ENCODE measurements around the gene ZNF547.

Gene ZNF547

DNA sequence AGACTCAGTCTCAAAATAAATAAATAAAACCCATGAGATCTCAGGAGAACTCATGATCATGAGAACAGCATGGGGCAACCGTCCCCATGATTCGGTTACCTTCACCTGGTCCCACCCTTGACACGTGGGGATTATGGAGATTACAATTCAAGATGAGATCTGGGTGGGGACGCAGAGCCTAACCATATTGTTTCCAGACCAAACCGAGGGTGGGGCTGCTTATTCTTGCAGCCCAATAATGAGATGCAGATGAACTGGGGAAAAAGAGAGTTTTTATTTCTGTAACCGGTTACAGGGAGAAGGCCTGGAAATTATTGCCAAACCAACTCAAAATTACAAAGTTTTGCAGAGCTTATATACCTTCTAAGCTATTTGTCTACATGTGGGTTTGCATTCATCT lies 12.8 kb downstream of the ZNF547 start:
- DNase-seq: no peak

GRCh38 chr19:57377498-57378146 lies 14.3 kb downstream of the ZNF547 start:
- no peak for DNase-seq

DNA sequence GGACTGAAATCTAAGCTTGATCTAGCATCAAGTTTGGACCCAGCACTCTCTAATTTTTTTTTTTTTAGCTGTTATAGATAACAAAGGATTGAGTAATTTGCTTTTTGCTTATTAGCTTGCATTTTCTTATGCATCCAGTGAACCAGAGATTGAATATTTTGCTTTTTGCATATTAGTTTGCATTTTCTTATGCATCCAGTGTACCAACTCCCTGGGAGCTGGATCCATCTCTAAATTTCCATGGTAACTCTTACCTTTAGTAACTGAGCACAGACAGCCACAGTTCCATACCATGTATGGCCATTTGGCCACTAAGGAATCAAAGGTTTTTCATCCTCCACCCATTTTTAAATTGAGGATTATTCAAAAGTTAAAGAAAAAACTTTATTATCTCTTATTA lies 17.6 kb downstream of the ZNF547 start:
- no peak for DNase-seq

DNA sequence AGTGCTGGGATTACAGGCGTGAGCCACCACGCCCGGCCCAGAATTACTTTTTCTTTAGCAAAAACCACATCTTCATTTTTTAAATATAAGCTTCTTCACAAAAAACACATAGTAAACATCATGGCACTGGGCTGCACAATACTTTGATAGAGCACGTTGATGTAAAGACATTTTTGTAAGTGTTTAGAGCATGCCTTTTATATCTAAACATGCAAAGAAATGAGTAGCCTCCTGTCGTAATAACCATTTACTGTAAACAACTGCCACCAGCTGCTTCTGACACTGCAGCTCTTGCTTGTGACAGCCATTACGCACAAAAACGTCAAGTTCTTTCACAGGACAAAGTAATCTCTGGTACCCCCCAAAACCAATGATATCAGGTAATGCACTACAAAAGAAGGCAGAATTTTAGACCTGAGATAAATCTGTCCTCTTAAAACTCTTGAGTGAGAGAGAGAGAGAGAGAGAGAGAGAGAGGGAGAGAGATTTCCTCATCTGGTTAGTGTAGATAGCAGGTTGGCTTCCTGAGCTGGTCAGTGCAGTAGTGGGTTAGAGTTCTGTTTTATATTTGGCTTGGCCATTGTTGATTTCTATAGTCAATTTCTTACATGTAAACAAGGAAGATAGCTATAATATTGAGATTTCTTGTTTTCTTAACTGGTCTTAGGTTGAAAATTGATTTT lies 19.6 kb downstream of the ZNF547 start:
- no peak for DNase-seq

DNA sequence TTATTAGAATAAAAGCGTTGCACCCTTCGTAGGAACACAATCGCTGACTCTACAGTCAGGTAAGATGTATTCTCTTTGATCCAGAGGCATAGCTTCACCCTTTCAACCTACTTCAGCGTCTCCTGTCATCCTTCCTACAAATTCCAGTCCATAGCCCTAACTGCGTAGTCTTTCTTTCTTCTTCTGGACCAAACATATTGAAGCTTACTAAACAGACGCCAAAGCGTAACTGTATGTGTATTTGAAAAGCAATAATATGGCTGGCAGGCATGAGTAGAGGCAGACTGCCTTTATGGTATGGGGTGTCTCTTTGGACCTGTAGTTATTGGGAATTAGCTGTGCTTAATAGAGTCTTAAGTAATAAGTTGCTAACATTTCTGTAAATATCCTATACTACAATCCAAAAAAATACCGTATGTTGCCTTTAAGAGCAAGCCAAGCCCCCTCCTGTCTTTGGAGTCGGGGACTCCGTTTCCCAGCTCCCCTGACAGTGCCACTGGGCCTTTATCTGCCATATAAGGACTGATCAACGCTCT lies 25.9 kb downstream of the ZNF547 start:
- DNase-seq: no peak

DNA sequence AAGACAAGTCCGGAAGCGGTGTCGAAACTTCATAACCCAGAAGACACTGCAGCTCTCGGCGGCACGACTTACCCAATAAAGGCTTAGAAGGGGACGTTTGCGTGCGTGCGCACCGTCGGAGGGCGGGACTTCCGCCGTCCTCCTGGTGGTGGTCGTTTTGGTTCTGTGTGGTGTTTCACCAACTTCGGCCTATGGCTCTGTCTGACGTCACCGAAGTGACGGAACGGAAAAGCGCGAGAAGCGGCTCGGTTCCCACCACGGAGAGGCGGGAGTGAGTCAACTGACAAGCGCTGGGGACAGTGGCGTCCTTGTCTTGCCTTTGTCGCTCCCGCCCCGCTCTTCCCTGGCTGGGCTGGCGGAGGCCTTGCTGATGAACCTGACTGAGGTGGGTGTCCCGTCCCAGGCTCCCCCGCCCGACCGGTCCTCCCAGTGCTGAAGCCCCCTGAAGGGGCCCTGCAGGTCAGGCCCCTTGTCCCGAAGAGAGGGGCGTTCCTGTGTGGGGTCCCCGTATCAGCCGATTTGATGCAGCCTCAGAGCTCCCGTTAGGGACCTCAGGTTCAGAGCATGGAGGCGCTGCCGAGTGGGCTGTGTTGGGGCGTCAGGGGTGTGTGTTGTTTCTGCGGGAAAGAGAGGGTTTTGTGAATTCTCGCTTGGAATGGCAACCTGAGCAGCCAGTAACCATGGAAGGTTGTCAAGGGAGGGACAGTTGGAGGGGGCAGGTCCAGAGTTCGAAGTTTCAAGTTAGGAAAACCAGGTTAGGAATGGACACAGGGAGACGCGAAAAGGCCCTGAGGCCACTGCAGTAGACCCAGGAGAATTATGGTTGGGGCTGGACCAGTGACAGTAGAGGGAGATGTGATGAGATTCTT lies 26.6 kb downstream of the ZNF547 start, which contains the start of gene ZNF548:
TSS of gene ZNF548 (plus strand) at position 125 of the 869 bp plus-strand sequence. CDS start at position 371, 246 bp downstream.
- peak; percentile 99 for DNase-seq

DNA sequence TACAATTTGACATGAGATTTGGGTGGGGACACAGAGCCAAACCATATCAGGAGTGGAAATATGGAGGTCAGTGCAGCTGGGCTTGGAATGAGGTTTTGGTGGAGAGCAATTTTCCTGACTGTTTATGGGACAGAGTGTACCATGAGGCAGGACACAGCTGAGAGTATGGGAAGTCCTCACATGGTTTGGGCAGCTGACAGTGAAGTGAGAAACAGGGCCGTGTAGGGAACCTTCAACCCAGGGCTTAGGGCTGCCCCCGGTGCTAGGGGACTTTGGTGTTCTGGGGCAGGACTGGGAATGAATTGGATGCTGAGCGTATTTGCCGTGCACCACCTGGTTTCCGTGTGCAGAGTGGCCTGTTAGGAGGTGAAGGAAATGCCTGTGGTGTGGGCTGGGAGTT lies 32.4 kb downstream of the ZNF547 start:
- no peak for DNase-seq

GRCh38 chr19:57398868-57399267 lies 35.5 kb downstream of the ZNF547 start:
- DNase-seq: no peak

- DNase-seq: no peak
These were observed 40.6 kb downstream of the ZNF547 start for GRCh38 chr19:57403737-57404563.

GRCh38 chr19:57406516-57407123 lies 43.3 kb downstream of the ZNF547 start:
- DNase-seq: peak; percentile 70

DNA sequence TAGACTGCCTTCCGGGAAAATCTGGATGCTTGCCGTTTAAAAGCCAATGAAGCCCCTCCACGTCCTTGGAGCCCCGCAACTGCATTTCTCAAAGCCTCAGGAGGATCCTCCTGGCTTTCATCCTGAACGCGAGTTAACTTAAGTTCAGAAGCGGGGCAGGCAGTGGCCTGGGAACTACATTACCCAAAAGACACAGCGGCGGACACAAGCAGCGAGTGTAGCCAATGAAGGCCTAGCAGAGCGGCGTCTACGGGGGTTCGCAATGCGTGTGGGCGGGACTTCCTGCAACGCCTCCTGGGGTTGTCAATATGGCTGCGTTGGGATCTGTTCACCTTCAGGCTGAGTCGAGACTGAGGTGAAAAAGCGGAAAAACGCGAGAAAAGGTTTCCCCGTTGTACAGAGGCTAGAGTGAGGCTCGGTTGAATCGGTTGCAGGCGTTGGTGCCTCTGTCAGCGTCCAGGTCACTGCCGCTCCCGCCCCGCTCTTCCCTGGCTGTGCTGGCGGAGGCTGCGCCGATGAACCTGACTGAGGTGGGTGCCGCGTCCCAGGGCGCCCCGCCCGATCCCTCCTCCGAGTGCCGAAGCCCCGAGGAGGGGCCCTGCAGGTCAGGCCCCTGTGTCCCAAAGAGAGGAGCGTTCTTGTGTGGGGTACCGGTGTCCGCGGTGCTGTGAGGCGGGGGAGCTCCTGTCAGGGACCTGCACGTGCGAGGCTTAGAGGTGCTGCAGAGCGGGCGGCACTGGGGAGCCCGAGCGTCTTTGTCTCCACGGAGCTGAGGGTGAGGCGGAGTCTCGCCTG lies 47.7 kb downstream of the ZNF547 start, which contains the start of gene ZNF17:
TSS of gene ZNF17 (plus strand) at position 285 of the 795 bp plus-strand sequence. CDS start 2,455 bp downstream, outside the sequence.
- DNase-seq: peak; percentile 94

DNA sequence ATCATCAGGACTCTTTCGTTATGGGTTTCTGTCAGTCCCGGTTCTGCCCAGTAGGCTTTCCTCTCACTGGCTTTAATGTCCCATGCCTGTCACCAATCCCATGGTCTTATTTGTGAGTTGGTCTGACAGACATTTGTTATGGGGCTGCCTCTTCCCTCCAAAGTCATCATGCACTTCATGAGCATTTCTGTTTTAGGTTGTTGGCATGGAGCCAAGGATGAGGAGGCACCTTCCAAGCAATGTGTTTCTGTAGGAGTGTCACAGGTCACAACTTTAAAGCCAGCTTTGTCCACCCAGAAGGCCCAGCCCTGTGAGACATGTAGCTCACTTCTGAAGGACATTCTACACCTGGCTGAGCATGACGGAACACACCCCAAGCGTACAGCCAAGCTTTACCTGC lies 56.1 kb downstream of the ZNF547 start:
- no peak for DNase-seq

DNA sequence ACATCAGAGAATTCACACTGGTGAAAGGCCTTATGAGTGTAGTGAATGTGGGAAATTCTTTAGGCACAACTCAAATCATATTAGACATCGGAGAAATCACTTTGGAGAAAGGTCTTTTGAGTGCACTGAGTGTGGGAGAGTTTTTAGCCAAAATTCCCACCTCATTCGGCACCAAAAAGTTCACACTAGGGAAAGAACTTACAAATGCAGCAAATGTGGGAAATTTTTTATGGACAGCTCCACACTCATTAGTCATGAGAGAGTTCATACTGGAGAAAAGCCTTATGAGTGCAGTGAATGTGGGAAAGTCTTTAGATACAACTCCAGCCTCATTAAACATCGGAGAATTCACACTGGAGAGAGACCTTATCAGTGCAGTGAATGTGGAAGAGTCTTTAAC lies 57.7 kb downstream of the ZNF547 start:
- DNase-seq: no peak

All from NCI-H1105 treated with DMSO at 0.1 percent for 48 hours (cell line).